LNCaP clone FGC (cell line): ENCODE measurements around the gene CASZ1.

ENCODE experiments used
- DNase-seq: peaks from one replicate; pipeline ENCODE4 v3.0.0-alpha.2; 2011; ENCODE audit warnings: low read depth
- H3K4me3 ChIP-seq: 2 replicates; pipeline ENCODE4 v1.5.1; 2011; ENCODE audit warnings: mild to moderate bottlenecking, low read depth, low read length, control low read depth
- CTCF ChIP-seq: IDR thresholded peaks from 2 replicates; pipeline ENCODE4 v1.5.1; 2012; ENCODE audit warnings: mild to moderate bottlenecking; ENCODE audit not compliant: control insufficient read depth, insufficient read depth; ENCODE audit errors: extremely low read depth

Gene CASZ1

DNA sequence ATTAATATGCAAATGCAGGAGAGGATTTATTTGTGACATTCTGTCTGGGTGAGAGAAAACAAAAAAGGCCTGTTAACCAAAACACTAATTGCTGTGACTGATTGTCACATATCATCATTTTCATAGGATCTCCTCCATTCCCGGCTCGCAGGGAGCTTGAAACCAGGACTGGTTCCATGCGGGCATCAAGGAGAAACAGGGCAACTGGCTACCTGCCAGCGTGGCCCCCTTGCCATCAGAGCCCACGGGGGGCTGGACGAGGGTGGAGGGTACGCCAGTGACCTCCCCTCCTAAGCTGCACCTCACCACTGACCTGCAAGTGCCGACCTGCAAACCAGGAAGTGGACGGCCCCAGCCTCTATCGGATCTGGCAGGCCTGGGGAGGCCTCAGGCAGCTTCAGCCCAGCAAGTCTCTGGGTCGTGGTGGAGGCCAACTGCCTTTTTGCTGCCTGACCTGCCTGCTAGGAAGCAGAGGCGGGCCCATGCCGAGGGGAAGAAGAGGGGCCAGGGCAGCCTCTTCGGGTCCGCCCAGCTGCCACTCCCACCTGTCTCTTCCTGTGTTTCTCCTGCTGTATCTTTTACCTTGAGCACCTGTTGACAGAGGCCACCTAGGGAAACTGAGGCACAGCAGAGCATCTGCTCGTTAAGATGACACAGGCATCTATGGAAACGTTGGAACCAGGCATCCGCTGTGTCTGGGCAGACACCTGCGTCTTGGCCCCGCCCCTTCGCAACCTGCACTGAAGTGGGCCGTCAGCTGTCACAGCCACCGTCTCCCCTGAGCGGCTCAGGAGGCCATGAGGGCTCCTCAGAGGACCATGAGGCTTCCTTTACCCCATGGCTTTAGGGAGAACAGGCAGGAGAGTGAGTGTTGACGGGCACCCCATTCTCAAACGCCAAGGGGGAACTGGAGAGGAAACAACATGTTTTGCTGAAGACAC lies 74.8 kb downstream of the CASZ1 start:
- no peak for TF ChIP-seq CTCF
- H3K4me3 ChIP-seq: no peak overlapping the region
- DNase-seq: no peak

GRCh38 chr1:10720635-10721034 lies 75.8 kb downstream of the CASZ1 start:
- no peak overlapping the region for H3K4me3 ChIP-seq
- TF ChIP-seq CTCF: no peak
- DNase-seq: no peak

- no peak for TF ChIP-seq CTCF
- no peak overlapping the region for H3K4me3 ChIP-seq
- DNase-seq: no peak
Measured at GRCh38 chr1:10718083-10718415, 78.4 kb downstream of the CASZ1 start.

- no peak for DNase-seq
- TF ChIP-seq CTCF: no peak
- no peak overlapping the region for H3K4me3 ChIP-seq
Measured at GRCh38 chr1:10717296-10718082, 79.0 kb downstream of the CASZ1 start.

- H3K4me3 ChIP-seq: no peak overlapping the region
- no peak for TF ChIP-seq CTCF
- no peak for DNase-seq
Measured at GRCh38 chr1:10716840-10717239, 79.6 kb downstream of the CASZ1 start.

- DNase-seq: no peak
- no peak overlapping the region for H3K4me3 ChIP-seq
- TF ChIP-seq CTCF: no peak; the same call in 1 of the 2 replicates
Measured at GRCh38 chr1:10714337-10715114, 81.9 kb downstream of the CASZ1 start.
